ENCODE measurements around the gene LAMB2.

Gene LAMB2

GRCh38 chr3:49120438-49121131, 12.3 kb downstream of the LAMB2 start, which contains the start of gene USP19:
Gene USP19 (minus strand): TSS chr3:49120823. CDS start chr3:49119145, 1,678 bp downstream.
- DNase-seq, result peak; percentile 88 to 90

- DNase-seq, result no peak
Observed at GRCh38 chr3:49120096-49120437, 12.8 kb downstream of the LAMB2 start.

DNA sequence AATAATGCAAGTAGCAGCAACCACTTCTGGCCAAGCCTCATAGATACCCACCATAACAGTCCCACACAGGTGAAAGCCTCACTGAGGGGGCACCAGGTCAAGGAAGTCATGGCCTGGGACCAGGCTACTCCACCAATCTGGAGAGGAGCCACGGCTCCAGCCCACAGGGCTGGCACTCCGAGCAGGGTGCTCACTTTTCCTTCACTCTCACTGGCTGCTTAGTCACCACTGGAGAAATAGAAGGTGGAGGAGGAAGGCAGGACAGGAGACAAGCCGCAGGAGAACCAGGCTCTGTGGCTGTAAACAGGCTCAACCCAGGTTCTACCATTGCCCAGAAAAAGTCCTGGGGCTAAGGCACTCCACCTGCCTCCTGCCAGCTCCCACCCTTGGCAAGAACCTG, 13.4 kb downstream of the LAMB2 start:
- DNase-seq, result no peak

DNA sequence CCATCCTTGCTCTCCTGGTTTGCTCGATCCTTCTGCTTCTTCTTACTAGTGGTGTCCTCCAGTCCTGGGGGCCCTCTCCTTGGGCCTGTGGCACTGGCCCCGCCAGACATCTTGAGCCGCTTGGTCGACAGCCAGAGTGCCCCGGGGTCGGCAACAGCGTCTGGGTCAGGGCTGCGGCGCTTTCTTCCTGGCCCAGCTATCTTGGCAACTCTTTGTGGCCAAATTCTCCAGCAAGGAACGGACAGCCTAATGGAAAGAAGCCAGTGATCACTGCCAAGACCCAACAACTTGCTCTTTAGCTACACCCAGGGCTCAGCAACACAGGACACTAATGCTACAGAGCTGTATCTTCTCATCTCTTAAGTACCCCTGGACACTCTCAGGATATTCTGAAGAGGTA, 13.8 kb downstream of the LAMB2 start:
- no peak for DNase-seq

GRCh38 chr3:49112262-49112661, 20.6 kb downstream of the LAMB2 start:
- no peak for DNase-seq

DNA sequence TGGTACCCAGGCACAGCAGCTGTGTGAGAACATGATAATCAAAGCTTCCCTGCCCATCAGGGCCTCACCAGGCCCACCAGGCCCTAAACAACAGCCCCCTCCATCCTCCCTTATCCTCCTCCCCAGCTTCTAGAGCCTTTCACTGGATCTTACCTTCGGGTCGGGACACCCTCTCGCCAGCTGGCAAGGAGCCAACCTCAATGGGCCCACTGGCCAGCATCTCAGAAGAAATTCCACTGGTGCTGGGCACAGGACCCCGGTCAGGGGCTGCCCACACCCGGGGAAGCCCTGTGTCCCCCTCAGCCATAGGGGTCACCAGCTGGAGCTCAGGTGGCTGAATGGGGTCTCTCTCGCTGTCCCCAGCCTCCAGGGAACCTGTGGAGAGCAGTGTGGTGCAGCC, 21.5 kb downstream of the LAMB2 start:
- DNase-seq, result no peak

DNA sequence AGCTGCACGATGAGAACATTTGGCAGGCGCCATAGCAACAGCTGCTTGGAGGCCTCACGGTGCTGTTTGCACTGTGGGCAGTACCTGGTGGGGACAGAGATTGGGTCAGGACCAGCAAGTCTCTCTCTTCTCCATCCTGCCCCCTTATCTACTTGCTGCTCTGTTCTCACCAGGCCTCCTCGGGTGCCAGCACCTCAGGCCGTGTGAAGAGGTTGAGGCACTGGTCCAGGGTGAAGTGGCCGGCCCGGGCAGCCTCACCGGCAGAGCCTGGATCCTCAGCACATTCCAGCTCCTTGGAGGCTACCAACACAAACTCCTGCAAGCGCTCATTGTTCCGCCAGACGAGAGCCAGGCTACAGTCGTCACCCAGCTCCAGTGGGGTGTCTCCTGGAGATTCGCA, 22.1 kb downstream of the LAMB2 start:
- DNase-seq, result no peak

DNA sequence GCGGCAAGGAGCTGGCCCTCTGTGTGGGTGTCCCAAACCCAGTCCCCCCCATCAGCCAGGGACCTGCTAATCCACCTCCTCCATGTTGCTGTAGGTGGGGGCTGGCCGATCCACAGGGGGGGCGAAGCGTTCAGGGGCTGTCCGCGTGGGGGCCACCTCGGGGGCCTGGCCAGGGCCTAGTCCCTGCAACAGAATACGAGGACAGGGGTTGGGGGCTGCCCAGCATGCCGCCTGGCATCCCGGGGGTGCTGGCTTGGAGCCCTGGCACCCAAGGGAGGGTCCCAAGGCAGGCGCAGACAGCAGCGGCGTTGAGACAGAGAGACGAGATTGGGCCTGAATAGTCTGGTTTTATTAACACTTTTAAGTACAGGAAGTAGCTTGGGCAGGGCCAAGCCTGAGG, 24.5 kb downstream of the LAMB2 start:
- no peak for DNase-seq

- peak; percentile 73 to 88 for DNase-seq
Observed at GRCh38 chr3:49104427-49105291, 28.2 kb downstream of the LAMB2 start, which contains the start of gene QARS1. Gene QARS1 (minus strand): TSS chr3:49104757. CDS start chr3:49104733, 24 bp downstream.

GRCh38 chr3:49104052-49104426, 28.8 kb downstream of the LAMB2 start:
- no peak for DNase-seq

GRCh38 chr3:49100046-49100615, 32.7 kb downstream of the LAMB2 start:
- DNase-seq, result no peak

- DNase-seq, result no peak
Observed at GRCh38 chr3:49098910-49099630, 33.8 kb downstream of the LAMB2 start.

DNA sequence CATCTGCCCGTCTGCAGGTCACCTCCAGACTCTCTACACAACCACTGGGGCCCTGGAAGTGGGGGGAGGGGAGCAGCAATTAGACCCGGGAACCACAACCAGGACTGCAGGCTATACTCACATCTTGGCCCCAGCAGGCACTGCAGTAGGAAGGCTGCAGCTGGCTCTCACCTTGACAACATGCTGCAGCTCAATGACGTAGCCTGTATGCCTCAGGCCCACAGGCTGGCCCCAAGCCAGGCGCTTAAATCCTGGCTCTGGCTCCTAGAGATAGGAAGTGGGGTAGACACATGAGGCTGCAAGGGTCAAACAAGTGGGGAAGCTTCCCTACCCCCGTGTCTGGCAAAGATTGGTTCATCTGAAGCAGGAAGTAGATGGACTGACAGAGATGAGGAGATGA, 34.4 kb downstream of the LAMB2 start:
- peak; percentile 31 to 68 for DNase-seq

- peak; percentile 95 to 96 for DNase-seq
Observed at GRCh38 chr3:49093853-49094767, 38.7 kb downstream of the LAMB2 start, which contains the start of gene QRICH1. Gene QRICH1 (minus strand): TSS chr3:49094071. CDS start chr3:49077017, 17,054 bp downstream.

- peak; percentile 24 to 63 for DNase-seq
Observed at GRCh38 chr3:49092938-49093852, 39.7 kb downstream of the LAMB2 start.

DNA sequence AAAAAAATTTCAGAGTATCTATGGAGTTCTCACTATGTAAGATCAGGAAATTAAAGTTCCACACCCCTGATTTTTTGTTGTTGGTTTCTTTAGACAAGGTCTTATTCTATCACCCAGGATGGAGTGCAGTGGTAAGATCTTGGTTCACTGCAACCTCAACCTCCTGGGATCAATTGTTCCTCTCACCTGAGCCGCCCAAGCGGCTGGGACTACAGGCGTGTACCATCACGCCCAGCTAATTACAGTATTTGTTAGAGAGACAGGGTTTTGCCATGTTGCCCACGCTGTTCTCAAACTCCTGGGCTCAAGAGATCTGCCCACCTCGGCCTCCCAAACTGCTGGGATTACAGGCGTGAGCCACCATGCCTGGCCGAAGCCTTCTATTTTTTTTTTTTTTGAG, 51.4 kb downstream of the LAMB2 start:
- DNase-seq, result no peak

DNA sequence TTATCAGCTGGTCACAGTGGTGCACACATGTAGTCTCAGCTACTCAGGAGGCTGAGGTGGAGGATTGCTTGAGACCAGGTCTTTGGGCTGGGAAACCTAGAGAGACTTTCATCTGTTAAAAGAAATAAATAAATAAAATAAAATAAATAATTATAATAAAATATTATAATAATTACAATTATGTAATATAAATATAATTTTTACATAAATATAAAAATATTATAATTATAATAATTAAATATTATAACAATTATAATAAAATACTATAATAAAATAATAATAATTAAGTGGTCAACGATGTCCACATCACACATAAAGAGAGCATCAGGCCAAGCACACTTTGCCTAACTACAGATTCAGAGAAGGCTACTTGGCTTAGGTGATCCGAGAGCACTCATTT, 53.6 kb downstream of the LAMB2 start:
- DNase-seq, result no peak

DNA sequence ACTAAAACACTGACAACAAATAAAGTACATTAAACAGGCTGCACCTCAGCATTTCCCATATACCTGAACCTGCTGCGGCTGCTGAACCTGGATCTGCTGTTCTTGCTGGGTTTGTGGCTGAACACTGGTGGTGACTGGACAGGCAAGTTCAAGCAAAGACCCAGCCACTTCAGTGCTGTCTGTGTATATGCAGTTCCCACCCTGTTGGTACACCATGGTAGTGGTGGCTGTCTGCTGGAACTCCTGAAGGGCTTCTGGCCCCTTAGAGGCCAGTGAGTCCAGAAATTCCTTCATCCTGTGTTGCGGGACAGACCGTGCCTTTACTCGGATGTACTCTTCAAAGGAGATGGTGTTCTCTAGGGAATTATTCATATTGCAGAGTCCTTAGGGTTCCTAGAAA, 56.2 kb downstream of the LAMB2 start:
- no peak for DNase-seq

DNA sequence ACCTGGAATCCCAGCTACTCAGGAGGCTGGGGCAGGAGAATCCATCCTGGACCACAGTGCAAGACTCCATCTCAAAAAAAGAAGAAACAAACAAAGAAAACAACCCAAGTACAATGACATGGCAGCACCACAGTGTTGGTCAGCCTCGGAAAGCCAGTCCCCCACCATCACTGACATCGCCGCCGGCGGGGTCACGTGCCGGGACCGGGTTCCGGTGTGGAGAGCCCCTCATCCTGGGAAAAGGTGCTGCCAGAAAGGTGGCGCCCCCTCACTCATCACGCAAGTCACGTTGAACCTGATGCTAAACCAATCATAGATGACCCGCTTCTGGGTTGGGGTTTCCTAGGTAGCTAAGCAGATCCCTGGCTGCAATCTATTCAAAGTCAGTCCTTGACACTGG, 56.7 kb downstream of the LAMB2 start:
- no peak for DNase-seq
